DMS79 treated with DMSO at 0.1 percent for 48 hours (cell line): ENCODE results near the gene NCR1.
"Not testable (repeated sequence)": the region's sequence is repeated elsewhere in the genome, so short reads cannot be mapped to it uniquely, and the experiment has no call there.

Source experiments
- DNase-seq: peaks from one replicate; lab custom pipeline; 2025; lab: John Stamatoyannopoulos, UW

NCR1 gene, protein sequence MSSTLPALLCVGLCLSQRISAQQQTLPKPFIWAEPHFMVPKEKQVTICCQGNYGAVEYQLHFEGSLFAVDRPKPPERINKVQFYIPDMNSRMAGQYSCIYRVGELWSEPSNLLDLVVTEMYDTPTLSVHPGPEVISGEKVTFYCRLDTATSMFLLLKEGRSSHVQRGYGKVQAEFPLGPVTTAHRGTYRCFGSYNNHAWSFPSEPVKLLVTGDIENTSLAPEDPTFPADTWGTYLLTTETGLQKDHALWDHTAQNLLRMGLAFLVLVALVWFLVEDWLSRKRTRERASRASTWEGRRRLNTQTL

DNA sequence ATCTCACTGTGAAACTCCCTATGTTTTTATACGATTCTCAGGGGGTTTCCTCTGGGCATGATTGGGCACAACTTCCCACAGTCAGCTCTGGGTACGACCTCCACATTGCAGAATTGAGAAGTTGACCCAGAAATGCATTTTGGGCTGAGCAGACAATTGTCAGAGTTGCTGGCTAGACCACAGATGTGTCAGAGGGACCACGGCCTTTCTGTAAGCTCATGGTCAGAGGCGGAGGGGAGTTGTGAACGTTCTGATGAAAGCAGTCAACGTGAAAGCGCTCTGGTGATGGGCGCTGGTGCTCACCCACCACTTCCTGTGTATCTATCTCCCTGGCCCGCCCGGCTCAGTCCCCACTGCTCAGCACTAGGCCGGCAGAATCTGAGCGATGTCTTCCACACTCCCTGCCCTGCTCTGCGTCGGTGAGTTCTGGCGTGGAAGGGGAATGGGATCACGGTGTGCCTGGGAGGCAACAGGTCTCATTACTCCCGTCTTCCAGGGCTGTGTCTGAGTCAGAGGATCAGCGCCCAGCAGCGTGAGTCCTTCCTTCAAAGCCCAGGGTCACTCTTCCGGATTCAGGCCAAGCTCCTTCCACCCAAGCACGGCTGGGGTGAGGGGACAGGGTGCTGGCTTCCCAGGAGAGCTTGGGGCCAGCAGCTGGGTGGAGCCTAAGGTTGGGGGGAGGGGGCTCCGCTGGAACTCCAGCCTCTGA, at the start of gene NCR1:
Gene NCR1, plus strand, starts transcription at position 346 of the 709 bp plus-strand sequence. Its CDS starts 40 bp downstream, at position 386.
- no peak for DNase-seq

DNA sequence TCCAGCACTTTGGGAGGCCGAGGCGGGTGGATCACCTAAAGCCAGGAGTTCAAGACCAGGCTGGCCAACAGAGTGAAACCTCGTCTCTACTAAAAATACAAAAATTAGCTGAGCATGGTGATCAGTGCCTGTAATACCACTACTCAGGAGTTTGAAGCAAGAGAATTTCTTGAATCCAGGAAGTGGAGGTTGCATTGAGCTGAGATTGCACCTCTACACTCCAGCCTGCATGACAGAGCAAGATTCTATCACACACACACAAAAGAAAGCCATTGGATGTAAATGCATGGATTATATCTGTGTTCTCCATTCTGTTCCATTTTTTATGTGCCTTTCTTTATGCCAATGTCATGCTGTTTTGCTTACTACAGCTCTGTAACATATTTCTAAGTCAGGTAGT, 47.5 kb upstream of the NCR1 start:
- not testable (repeated sequence) for DNase-seq

- DNase-seq = not testable (repeated sequence)
Observed at GRCh38 chr19:54859421-54859820, 46.5 kb upstream of the NCR1 start.

- DNase-seq = not testable (repeated sequence)
Observed at GRCh38 chr19:54863459-54863858, 42.5 kb upstream of the NCR1 start.

DNA sequence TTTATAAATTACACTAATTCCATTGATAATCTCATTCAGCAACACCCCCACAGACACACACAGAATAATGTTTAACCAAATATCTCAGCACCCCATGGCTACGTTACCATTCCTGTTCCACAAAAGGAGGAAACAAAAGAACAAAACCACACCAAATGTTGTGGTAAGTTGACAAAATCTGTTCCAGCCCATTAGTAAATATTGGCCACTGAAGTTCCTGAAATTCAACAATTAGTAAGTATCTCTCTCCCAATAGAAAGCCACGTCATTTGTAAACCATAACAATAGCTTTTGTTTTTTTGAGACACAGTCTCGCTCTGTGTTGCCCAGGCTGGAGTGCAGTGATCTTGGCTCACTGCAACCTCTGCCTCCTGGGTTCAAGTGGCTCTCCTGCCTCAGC, 34.3 kb upstream of the NCR1 start:
- no peak for DNase-seq

DNA sequence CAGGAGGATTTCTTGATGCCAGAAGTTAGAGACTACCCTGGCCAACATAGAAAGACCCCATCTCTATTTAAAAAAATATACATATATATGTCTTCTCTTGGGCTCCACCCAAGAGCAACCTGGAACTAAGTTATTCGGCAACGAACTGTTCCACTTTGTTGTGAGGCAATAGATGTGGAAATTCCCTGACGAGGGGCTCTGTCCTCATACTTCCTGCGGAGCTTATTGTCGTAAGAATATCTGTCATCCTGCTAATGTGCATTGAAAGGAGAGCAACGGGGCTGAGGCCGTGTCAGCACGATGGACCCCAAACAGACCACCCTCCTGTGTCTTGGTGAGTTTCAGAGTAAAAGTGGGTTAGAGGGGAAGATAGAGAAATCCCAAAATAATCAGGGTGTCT, 32.0 kb upstream of the NCR1 start, which contains the start of gene FCAR:
Gene FCAR, plus strand, starts transcription at position 246 of the 400 bp plus-strand sequence. Its CDS starts 55 bp downstream, at position 301.
- no peak for DNase-seq

DNA sequence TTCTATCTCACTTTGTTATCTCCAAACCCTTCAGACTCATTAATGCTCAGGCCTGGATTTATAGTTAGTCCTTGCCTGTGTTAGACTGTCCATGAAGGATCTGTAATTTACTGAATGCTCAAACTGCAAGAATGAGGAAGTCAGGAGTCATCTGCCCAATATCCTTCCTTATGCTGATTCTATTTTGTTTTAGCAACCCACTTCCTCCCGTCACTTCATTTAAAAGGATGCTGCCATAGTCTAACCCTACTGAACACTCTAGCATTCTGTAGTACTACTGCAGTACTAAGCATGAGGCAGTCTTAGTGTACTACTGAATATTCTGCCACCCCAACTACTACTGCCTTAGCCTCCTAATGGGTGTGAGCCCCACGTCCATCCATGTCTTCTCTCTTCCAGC, 30.4 kb upstream of the NCR1 start:
- DNase-seq = no peak

GRCh38 chr19:54877471-54877870, 28.5 kb upstream of the NCR1 start:
- DNase-seq = no peak

GRCh38 chr19:54881884-54882283, 24.1 kb upstream of the NCR1 start:
- no peak for DNase-seq

GRCh38 chr19:54882758-54883157, 23.2 kb upstream of the NCR1 start:
- no peak for DNase-seq

GRCh38 chr19:54883228-54883627, 22.7 kb upstream of the NCR1 start:
- DNase-seq = no peak

- DNase-seq = no peak
Observed at GRCh38 chr19:54888239-54888638, 17.7 kb upstream of the NCR1 start.

- DNase-seq = no peak
Observed at GRCh38 chr19:54889566-54889965, 16.4 kb upstream of the NCR1 start.

- no peak for DNase-seq
Observed at GRCh38 chr19:54893406-54893805, 12.5 kb upstream of the NCR1 start.

DNA sequence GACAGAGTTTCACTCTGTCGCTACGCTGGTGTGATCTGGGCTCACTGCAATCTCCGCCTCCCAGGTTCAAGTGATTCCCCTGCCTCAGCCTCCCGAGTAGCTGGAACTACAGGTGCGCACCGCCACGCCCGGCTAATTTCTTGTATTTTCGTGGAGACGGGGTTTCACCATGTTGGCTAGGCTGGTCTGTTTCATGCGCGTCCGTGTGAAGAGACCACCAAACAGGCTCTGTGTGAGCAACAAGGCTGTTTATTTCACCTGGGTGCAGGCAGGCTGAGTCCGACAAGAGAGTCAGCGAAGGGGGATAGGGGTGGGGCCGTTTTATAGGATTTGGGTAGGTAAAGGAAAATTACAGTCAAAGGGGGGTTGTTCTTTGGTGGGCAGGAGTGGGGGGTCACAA, 11.8 kb upstream of the NCR1 start:
- not testable (repeated sequence) for DNase-seq

DNA sequence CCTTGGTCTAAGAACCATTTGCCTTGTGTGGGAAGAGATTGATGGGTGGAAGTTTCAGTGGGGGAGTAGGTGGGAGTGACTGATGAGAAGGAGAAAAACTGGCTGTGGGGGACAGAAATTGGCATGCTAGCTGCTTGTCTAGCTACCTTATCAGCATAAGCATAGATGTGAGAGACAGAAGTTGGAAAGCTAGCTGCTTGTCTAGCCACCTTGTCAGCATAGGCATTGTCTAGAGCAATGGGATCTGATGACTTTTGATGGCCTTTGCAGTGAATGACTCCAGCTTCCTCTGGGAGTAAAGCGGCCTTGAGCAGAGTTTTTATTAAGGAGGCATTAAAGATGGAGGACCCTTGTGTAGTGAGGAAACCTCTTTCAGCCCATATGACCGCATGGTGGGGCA, 9.9 kb upstream of the NCR1 start:
- no peak for DNase-seq

GRCh38 chr19:54898685-54899084, 7.3 kb upstream of the NCR1 start:
- DNase-seq = not testable (repeated sequence)

DNA sequence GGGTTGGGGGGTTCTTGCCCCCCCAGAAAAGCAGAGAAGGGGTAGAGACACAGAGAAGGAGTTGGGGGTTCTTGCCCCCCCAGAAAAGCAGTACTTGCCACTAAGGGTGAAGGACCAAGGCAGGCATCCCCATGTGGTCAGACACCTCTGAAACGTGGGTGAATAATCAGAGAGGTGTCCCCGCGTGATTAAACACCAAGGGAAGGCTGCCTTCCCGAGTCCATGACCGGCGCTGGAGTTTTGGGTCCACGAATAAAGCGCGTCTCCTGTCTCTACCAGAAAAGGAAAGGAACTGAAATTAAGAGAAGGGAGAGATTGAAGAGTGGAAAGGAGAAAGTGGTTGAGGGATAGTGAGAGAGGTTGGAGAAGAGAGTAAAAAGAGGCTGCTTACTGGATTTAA, 6.3 kb upstream of the NCR1 start:
- not testable (repeated sequence) for DNase-seq

- DNase-seq = not testable (repeated sequence)
Observed at GRCh38 chr19:54901153-54901552, 4.8 kb upstream of the NCR1 start.

GRCh38 chr19:54902061-54902460, 3.9 kb upstream of the NCR1 start:
- DNase-seq = no peak

GRCh38 chr19:54903303-54903702, 2.6 kb upstream of the NCR1 start:
- DNase-seq = no peak

GRCh38 chr19:54904261-54904660, 1.7 kb upstream of the NCR1 start:
- DNase-seq = not testable (repeated sequence)

GRCh38 chr19:54905421-54905802, 536 bp upstream of the NCR1 start:
- DNase-seq = no peak
